GM18873 (cell line): ENCODE measurements around the gene DTX1.

Experiments
- ATAC-seq: cut with Tn5 transposase; IDR thresholded peaks from one replicate; pipeline ENCODE4 v1.9.1; 2021; ENCODE audit warnings: mild to moderate bottlenecking, moderate library complexity, moderate number of reproducible peaks; ENCODE audit not compliant: unreplicated experiment, low FRiP score

The DTX1 gene

GRCh38 chr12:113092607-113093408, 36.3 kb downstream of the DTX1 start:
- ATAC-seq: no peak

GRCh38 chr12:113093409-113094101, 37.0 kb downstream of the DTX1 start:
- ATAC-seq: no peak

DNA sequence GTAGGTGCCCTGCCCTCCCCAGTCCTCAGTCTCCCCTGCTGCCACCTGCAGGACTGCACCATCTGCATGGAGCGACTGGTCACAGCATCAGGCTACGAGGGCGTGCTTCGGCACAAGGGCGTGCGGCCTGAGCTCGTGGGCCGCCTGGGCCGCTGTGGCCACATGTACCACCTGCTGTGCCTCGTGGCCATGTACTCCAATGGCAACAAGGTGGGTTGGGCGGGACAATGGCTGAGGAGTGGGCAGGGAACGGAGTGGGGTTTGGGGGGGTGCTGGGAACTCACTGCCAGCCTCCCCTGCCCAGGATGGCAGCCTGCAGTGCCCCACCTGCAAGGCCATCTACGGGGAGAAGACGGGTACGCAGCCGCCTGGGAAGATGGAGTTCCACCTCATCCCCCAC, 38.2 kb downstream of the DTX1 start:
- ATAC-seq: no peak

DNA sequence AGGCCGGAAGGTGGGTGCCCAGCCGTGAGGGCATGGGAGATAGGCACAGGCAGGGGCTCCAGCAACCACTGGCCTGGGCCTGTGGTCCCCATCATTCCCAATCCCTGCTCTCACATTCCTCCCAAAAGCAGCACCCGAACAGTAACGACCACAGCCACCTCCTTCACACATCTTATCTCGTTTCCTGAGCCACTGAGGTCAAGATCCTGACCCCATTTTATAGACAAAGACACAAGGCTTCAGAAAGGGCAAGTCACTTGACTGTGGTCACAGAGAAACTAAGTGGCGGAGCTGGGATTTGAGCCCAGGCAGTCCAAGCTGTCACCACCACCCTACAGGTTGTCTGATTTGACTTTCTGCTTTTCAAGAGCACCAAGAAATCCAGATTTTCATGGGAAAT, 38.9 kb downstream of the DTX1 start:
- ATAC-seq: no peak

GRCh38 chr12:113096675-113097461, 40.3 kb downstream of the DTX1 start:
- no peak for ATAC-seq

GRCh38 chr12:113097716-113098440, 41.3 kb downstream of the DTX1 start:
- no peak for ATAC-seq

GRCh38 chr12:113098441-113099028, 42.0 kb downstream of the DTX1 start:
- no peak for ATAC-seq

GRCh38 chr12:113099364-113099763, 42.8 kb downstream of the DTX1 start:
- ATAC-seq: no peak

DNA sequence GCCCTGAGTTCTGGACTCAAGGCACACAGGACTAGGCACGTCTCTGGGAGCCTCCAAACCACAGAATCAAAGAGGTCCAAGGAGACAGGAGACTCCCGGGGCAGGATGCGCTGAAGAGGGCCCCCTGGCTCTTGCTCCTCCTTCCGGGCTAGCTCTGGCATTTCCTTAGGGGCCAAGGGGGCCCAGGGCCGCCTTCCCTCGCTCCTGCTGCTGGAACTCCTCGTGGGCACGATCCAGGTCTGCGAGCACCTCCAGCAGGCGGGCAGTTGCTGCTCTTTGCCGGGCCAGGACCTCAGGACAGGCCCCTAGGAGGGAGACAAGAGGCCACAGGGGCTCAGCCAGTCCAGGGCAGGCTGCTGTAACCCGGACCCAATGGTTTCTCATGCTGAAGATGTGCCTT, 43.2 kb downstream of the DTX1 start:
- ATAC-seq: no peak

DNA sequence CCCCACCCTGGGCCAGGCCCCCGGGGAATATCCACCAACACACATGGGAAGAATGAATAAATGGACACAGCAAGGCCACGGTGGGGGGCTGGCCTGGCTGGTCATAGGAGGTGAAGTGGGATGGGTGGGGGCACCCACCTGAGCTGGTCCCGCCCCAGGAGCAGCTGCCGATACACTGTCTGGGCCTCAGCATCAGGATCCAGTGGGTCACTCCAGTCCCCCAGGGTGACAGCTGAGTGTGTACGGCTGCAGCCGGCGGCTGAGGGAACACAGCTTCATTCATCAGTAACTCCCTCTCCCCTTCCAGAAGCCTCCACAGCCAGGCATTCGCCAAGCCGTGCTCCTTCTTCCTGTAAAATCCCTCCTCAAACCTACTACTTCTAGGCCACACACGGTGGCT, 45.2 kb downstream of the DTX1 start:
- ATAC-seq: no peak

- no peak for ATAC-seq
Observed at GRCh38 chr12:113102811-113103210, 46.3 kb downstream of the DTX1 start.

GRCh38 chr12:113103756-113104450, 47.4 kb downstream of the DTX1 start:
- no peak for ATAC-seq

GRCh38 chr12:113104953-113105510, 48.5 kb downstream of the DTX1 start:
- ATAC-seq: no peak

DNA sequence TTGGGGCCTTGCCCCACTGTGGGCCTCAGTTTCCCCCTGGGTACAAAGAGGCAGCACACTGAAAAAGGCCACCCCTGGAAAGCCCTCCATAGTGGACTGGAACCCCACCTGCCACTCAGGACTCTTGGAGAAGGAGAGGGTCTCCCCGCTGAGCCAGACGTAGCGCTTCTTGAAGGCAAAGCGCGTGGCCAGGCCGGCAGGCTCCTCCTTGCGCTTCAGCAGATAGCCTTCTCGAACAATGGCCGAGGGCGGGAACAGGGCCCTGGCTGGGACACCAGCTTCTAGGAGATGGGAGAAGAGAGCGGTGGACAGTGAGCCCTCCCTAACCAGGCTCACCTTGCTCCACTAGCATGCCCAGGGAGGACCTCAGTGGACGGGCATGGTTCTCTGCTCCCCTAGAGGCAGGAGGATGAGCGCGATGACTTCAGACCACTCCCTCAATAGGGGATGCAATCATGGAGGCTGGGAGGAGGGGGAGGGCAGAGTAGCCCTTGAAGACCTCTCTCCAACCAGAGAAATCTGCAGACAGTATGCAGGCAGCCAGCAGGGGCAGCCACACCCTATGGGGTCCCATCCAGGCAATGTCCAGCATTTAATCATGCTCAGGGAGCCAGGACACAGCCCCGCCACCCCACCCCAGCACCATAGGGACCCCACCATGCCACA, 49.2 kb downstream of the DTX1 start:
- ATAC-seq: no peak

GRCh38 chr12:113106361-113106760, 49.8 kb downstream of the DTX1 start:
- no peak for ATAC-seq

GRCh38 chr12:113108308-113108707, 51.8 kb downstream of the DTX1 start:
- no peak for ATAC-seq

DNA sequence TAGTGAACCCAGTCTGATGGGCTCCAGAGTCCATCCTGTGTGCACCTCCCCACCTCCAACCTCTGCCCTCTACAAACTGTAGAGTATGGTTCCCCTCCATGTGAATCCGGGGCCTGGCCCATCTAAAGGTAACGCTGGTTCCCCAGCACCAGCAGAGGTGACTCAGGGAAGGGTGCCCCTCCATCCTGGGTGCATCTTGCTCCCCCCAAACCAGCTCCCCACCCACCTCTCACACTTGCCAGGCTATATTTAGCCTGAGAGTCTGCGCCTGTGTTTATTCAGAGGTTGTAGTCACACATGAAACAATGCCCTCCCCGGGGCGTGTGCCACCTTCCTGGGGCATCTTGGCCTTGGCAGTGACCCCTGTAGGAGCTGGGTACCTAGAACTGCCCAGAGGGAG, 52.8 kb downstream of the DTX1 start:
- ATAC-seq: no peak

- no peak for ATAC-seq
Observed at GRCh38 chr12:113109872-113110599, 53.5 kb downstream of the DTX1 start.
